HG02938 (cell line): ENCODE results near the gene SLC1A4.
"Not testable (repeated sequence)": the region's sequence is repeated elsewhere in the genome, so short reads cannot be mapped to it uniquely, and the experiment has no call there.

Experiments used
- ATAC-seq: cut with Tn5 transposase; IDR thresholded peaks from one replicate; pipeline ENCODE4 v1.9.1; 2021; ENCODE audit warnings: mild to moderate bottlenecking, moderate library complexity; ENCODE audit not compliant: unreplicated experiment

SLC1A4 gene

DNA sequence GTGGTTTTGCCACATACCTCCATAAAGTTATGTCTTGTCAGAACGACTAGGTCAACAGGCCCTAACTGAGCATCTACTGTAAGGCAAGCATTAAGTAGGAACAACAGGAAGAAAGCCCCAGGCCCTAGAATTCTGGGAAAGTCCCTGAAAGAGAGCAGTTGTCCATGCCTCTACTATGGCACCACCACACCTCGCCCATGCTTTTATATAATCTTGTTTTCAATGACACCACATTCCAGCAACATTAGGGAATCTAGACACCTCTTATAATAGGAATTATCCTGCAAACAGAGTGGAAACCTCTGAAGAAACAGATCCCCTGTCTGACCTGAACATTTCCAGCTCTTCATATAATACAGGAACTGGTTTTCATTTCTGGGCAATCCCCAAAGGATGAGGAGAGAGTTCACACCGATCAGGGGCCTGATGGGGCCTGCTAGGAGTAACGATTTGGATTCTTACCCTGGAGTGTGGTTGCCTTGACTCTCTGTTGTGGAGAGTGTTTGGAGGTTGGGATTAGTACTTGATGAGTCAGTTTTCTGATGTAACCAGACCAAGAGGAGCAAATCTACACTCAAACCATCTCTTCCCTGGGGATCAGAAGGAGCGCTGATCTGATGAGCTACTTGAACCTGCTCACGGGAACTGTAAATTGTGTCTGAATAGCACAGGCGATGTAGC, 35.1 kb downstream of the SLC1A4 start:
- ATAC-seq = no peak

DNA sequence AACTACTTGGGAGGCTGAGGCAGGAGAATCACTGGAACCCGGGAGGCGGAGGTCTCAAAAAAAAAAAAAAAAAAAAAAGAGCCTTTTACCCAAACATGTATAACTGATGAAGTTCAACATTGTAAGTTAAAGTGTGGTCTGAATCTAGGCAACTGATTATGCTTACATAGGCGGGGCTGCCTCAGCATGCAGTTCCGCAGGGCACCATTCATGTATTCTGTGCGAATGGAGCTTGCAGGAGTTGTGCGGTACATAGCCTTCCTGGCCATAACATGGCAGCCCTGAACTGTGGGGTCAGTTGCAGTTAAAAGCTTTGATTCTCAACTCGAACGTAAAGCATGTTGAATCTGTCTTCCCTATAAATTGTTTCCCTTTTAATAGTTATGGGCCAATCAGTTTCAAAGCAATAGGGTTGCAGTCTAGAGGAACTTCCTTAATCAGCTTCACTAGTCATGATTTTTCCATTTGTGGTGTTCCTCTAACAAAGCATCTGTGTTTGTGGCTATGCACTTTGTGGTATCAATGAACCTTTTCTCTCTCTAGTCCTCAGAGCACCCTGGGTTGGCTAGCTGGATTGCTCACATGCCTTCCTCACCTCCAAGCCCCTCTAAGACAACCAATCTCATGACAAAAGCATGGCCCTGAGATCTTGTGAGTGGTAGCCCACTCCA, 36.4 kb downstream of the SLC1A4 start:
- ATAC-seq = no peak

- ATAC-seq = no peak
Measured at GRCh38 chr2:65026154-65026553, 37.0 kb downstream of the SLC1A4 start.

- no peak for ATAC-seq
Measured at GRCh38 chr2:65026704-65027464, 37.7 kb downstream of the SLC1A4 start.

GRCh38 chr2:65027616-65028244, 38.5 kb downstream of the SLC1A4 start:
- ATAC-seq = no peak

GRCh38 chr2:65030476-65031332, 41.5 kb downstream of the SLC1A4 start:
- no peak for ATAC-seq

- ATAC-seq = no peak
Measured at GRCh38 chr2:65031341-65032018, 42.3 kb downstream of the SLC1A4 start.

- no peak for ATAC-seq
Measured at GRCh38 chr2:65032019-65032975, 43.1 kb downstream of the SLC1A4 start.

GRCh38 chr2:65033178-65033577, 44.0 kb downstream of the SLC1A4 start:
- ATAC-seq = no peak

DNA sequence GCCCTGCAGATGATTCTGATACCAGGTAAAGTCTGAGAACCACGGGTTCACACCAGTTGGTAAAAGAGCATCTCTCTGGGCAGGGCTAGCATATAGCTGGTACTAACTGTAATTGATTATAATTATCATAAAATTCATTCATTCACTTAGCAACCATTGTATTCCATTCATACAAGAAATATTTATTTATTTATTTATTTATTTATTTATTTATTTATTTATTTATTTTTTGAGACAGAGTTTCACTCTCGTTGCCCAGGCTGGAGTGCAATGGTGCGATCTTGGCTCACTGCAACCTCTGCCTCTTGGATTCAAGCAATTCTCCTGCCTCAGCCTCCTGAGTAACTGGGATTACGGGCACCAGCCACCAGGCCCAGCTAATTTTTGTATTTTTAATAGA, 44.5 kb downstream of the SLC1A4 start:
- not testable (repeated sequence) for ATAC-seq

GRCh38 chr2:65035351-65035943, 46.2 kb downstream of the SLC1A4 start:
- ATAC-seq = no peak

DNA sequence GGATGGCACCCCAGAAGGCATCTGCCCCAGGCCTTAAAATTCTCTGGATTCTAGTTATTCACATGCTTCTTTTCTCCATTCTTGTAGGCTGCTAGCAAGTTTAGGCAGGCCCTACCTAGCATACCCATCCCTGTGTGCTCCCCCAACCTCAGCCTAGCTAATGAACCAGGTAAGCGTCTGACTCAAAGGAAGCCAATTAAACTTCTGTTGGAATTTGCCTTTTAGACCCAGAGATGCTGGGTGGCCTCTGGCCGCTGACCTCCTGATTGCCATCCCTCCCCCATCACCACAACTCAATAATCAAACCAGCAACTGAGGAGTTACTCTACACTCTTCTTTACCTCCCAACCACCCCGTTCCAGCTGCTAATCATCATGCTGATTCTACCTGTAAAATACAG, 48.0 kb downstream of the SLC1A4 start:
- no peak for ATAC-seq

DNA sequence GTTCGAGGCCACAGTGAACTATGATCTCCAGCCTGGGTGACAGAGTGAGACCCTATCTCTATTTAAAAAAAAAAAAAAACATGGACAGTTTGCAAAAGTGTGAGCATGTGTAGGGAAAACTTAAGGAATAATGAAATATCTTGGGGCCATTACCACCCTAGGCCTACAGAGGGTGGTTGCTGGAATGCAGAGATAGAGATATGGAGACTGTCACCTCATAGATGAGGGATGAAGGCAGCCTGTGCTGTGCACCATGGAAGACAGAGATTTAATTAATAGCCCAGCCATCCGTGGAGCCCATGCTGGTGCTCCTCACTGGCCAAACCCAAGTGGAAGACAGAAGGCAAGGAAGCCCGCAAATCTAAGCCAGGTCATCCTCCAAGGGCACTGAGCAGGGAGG, 50.4 kb downstream of the SLC1A4 start:
- ATAC-seq = no peak

- ATAC-seq = no peak
Measured at GRCh38 chr2:65040400-65041261, 51.4 kb downstream of the SLC1A4 start.

- no peak for ATAC-seq
Measured at GRCh38 chr2:65043001-65043400, 53.8 kb downstream of the SLC1A4 start.

DNA sequence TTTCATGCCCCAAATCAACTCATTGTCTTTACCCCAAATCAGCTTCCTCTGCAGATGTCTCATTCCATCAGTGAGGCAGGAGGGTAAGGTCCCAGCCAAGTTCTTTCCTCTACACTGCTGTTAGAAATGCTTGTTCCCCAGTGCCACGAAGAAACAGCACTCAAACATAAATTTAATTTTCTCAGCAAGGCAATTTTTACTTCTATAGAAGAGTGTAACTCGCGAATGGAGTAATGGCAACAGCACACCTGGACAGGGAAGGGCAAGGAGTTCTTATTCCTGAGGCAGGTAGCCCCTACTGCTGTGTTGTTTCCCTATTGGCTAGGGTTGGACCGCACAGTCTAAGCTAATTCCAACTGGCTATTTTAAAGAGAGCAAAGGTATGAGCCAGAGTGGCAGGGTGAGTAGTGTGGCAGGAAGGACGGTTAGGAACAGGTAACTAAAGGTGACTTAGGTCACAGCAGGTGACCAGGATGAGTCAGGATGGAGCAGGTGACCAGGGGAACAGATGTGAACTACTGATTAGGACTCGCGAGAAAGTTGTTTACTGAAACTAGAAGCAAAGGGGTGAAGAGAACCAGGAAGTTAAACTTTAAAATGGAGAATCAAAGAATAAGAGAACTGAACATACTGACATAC, 55.0 kb downstream of the SLC1A4 start:
- ATAC-seq = no peak

DNA sequence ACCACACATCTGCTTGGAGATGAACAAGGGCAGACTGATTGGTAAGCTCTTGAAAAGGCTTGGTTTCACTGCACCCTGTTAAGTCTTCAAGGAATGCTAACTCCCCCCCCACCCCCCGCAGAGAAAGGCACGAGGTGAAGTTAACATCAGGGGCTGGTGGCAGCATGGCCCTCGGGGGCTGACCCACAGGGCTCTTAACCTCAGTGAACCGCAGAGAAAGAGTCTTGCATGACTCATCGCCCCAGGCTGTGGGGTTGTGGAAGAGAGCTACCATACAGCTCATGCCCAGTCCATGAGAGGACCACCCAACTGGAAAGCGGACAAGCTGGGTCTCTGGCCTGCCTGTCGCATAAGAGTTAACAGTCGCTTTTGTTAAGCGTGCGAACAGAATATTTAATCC, 56.5 kb downstream of the SLC1A4 start:
- no peak for ATAC-seq
